DOHH2 (cell line): ENCODE data around the gene THRSP.

Experiments
- EZH2phosphoT487 ChIP-seq: fragments of 200-600 bp; sonication (generic); IDR thresholded peaks from 2 replicates; pipeline ENCODE4 v1.6.1; 2017; ENCODE audit warnings: borderline replicate concordance, mild to moderate bottlenecking, antibody characterized with exemption, low read length, moderate library complexity, mixed read lengths
- TF ChIP-seq, protein P1 (sequence below): fragments of 200-600 bp; sonication (generic); IDR thresholded peaks from one replicate; pipeline ENCODE4 v1.5.1; 2014; ENCODE audit warnings: antibody characterized with exemption, mild to moderate bottlenecking, low read depth, low read length; ENCODE audit not compliant: poor library complexity, severe bottlenecking

DNA sequence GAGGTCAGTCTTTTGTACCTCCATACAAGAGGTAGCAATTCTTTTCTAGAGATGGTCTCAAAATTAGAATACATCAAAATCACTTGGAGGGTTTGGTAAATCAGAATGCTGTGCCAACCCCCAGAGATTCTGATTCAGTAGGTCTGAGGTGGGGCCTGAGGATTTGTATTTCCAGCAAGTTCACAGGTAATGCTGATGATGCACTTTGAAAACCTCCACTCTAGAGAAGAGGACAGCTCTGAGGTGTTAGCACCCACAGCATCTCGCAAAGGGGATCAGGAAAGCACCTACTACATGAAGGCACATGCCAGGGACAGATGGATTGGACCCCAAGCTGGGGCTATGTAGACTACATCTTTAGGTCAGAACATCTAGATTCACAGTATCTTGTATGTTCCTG lies 47.8 kb upstream of the THRSP start:
- TF ChIP-seq, protein P1, sequence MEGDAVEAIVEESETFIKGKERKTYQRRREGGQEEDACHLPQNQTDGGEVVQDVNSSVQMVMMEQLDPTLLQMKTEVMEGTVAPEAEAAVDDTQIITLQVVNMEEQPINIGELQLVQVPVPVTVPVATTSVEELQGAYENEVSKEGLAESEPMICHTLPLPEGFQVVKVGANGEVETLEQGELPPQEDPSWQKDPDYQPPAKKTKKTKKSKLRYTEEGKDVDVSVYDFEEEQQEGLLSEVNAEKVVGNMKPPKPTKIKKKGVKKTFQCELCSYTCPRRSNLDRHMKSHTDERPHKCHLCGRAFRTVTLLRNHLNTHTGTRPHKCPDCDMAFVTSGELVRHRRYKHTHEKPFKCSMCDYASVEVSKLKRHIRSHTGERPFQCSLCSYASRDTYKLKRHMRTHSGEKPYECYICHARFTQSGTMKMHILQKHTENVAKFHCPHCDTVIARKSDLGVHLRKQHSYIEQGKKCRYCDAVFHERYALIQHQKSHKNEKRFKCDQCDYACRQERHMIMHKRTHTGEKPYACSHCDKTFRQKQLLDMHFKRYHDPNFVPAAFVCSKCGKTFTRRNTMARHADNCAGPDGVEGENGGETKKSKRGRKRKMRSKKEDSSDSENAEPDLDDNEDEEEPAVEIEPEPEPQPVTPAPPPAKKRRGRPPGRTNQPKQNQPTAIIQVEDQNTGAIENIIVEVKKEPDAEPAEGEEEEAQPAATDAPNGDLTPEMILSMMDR = no peak
- TF ChIP-seq EZH2phosphoT487 = no peak
